Bronchial epithelial cell (primary cell): Measurements from ENCODE around the gene EBLN1. TPM values are rescaled to one million over a fixed set of nuclear protein-coding genes. Genes with fewer than 3 reads are reported as not detected.

ENCODE experiments used
- DNase-seq: peaks from one replicate; pipeline ENCODE4 v3.0.0-alpha.2; 2010; ENCODE audit warnings: low read depth
- FAIRE-seq: peaks from 2 replicates; lab custom pipeline; 2011; peaks lifted over from hg19 to GRCh38; lab: Jason Lieb, UNC
- H3K27me3 ChIP-seq: 2 replicates; pipeline ENCODE4 v1.5.1; 2011; ENCODE audit warnings: low read length; ENCODE audit not compliant: control insufficient read depth, insufficient read depth
- H3K36me3 ChIP-seq: 2 replicates; pipeline ENCODE4 v1.5.1; 2011; ENCODE audit warnings: low read length; ENCODE audit not compliant: control insufficient read depth, insufficient read depth
- H3K4me3 ChIP-seq: 2 replicates; pipeline ENCODE4 v1.5.1; 2011; ENCODE audit warnings: mild to moderate bottlenecking, low read depth, low read length, control low read depth
- CTCF ChIP-seq: IDR thresholded peaks from 2 replicates; pipeline ENCODE4 v1.5.1; 2011; ENCODE audit warnings: mild to moderate bottlenecking, moderate library complexity, low read length, control low read depth, inconsistent platforms; ENCODE audit not compliant: insufficient read depth, severe bottlenecking
- total RNA-seq: library from RNA; depleted of rRNA; stranded (reverse); fragments of >200 nt; gene quantifications from 2 replicates; pipeline ENCODE4 v1.2.1, GENCODE V29; 2014

Gene EBLN1
- total RNA-seq, 1 donor from 2014 or later, result not detected

DNA sequence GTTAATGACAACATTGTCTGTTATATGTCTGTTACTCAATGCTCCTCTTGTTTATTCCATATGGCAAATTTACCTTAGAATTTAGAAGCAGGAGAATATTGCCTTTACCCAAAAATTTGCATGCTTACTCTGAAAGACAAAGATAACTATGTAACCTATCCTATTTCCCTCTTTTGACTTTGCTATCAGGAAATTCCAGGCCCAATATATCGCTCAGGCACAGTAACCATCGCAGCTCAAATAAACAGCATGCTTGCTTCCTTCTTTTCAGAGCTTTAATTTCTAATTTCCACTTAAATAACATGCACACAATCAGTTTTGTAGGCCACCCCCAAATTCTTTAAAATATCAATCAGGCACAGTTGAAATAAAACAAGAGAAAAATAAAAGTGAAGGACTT is 57.8 kb downstream of the EBLN1 start:
- no peaks in the 10 kb centered on the region for H3K36me3 ChIP-seq
- H3K4me3 ChIP-seq, result no peak overlapping the region
- DNase-seq (no peak), FAIRE-seq (no peak)
- H3K27me3 ChIP-seq, result no peaks in the 10 kb centered on the region
- no peak for TF ChIP-seq CTCF

DNA sequence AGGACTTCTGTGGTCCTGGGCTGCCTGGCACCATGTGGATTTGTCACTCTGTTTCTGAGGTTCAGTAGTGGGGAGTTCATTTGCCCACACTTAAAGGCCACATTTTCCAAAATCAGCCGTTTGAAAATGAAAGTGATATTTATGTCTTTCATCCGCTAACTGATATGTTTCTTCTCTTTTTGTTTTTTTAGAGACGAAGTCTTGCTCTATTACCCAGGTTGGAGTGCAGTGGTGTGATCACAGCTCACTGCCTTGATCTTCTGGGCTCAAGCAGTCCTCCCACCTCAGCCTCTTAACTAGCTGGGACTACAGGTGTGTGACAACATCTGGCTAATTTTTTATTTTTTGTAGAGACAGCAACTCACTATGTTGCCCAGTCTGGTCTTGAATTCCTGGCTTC is 58.6 kb downstream of the EBLN1 start:
- Histone ChIP-seq H3K27me3 (no peaks in the 10 kb centered on the region), H3K36me3 (no peaks in the 10 kb centered on the region), H3K4me3 (no peak overlapping the region)
- TF ChIP-seq CTCF, result no peak
- no peak for FAIRE-seq
- no peak for DNase-seq

Other genes with a start within 250 kb of the EBLN1 start
- 81.6 and 83.1 TPM in 2 replicates for gene DNAJC1, start 214.3 kb downstream of the EBLN1 start, total RNA-seq
- 32.9 and 37.3 TPM in 2 replicates for gene COMMD3, start 98.4 kb upstream of the EBLN1 start, total RNA-seq
- 20.4 and 35.5 TPM in 2 replicates for gene BMI1, start 103.1 kb upstream of the EBLN1 start, total RNA-seq
- not detected in 2 replicates for gene SPAG6, start 127.5 kb upstream of the EBLN1 start, total RNA-seq